NCI-H2196 treated with DMSO at 0.1 percent for 48 hours (cell line): ENCODE measurements around the gene RNU7-1.

ENCODE experiments used
- DNase-seq: peaks from one replicate; lab custom pipeline; 2025; ENCODE audit not compliant: unreplicated experiment; lab: John Stamatoyannopoulos, UW

Gene RNU7-1

GRCh38 chr12:6917491-6918231 is 26.0 kb upstream of the RNU7-1 start:
- DNase-seq = no peak

- DNase-seq = no peak
Measured at GRCh38 chr12:6919588-6919987, 24.0 kb upstream of the RNU7-1 start.

GRCh38 chr12:6921539-6921938 is 22.1 kb upstream of the RNU7-1 start:
- DNase-seq = no peak

GRCh38 chr12:6921996-6922946 is 21.3 kb upstream of the RNU7-1 start:
- no peak for DNase-seq

GRCh38 chr12:6923003-6923732 is 20.4 kb upstream of the RNU7-1 start:
- no peak for DNase-seq

- no peak for DNase-seq
Measured at GRCh38 chr12:6923851-6924250, 19.8 kb upstream of the RNU7-1 start.

- no peak for DNase-seq
Measured at GRCh38 chr12:6925239-6925539, 18.4 kb upstream of the RNU7-1 start.

GRCh38 chr12:6925540-6926279 is 17.9 kb upstream of the RNU7-1 start:
- peak; percentile 13 for DNase-seq

- DNase-seq = peak; percentile 12
Measured at GRCh38 chr12:6927379-6928021, 16.1 kb upstream of the RNU7-1 start, which contains the start of gene ATN1. ATN1 (plus strand) TSS chr12:6927959; CDS start chr12:6934002, 6,043 bp downstream.

- no peak for DNase-seq
Measured at GRCh38 chr12:6928022-6928702, 15.5 kb upstream of the RNU7-1 start.

- no peak for DNase-seq
Measured at GRCh38 chr12:6928703-6929407, 14.8 kb upstream of the RNU7-1 start.

- no peak for DNase-seq
Measured at GRCh38 chr12:6929466-6930452, 13.9 kb upstream of the RNU7-1 start.

GRCh38 chr12:6932766-6933165 is 10.8 kb upstream of the RNU7-1 start:
- no peak for DNase-seq

- no peak for DNase-seq
Measured at GRCh38 chr12:6934110-6934509, 9.5 kb upstream of the RNU7-1 start.

GRCh38 chr12:6935371-6936193 is 8.0 kb upstream of the RNU7-1 start:
- no peak for DNase-seq

- DNase-seq = no peak
Measured at GRCh38 chr12:6936194-6936635, 7.4 kb upstream of the RNU7-1 start.
